Subcutaneous adipose tissue (tissue), 4 donors: ENCODE measurements around the gene ANTKMT. TPM values are rescaled to one million over a fixed set of nuclear protein-coding genes. Genes with fewer than 3 reads are reported as not detected.

Source experiments
- total RNA-seq, 4 donors: library from RNA; depleted of rRNA; stranded (reverse); fragments of >200 nt; gene quantifications; one replicate each; pipeline ENCODE4 v1.1.0, GENCODE V29; 2016
- TF ChIP-seq, protein P1 (sequence below): fragments of 450-650 bp; IDR thresholded peaks from one replicate; pipeline ENCODE4 v1.5.1; 2016; ENCODE audit warnings: low read depth, mild to moderate bottlenecking, control low read depth, antibody characterized with exemption, moderate library complexity

Gene ANTKMT
- total RNA-seq, 4 donors from 2014 or later, result 12.6 to 55.6 (median 23.7) TPM

DNA sequence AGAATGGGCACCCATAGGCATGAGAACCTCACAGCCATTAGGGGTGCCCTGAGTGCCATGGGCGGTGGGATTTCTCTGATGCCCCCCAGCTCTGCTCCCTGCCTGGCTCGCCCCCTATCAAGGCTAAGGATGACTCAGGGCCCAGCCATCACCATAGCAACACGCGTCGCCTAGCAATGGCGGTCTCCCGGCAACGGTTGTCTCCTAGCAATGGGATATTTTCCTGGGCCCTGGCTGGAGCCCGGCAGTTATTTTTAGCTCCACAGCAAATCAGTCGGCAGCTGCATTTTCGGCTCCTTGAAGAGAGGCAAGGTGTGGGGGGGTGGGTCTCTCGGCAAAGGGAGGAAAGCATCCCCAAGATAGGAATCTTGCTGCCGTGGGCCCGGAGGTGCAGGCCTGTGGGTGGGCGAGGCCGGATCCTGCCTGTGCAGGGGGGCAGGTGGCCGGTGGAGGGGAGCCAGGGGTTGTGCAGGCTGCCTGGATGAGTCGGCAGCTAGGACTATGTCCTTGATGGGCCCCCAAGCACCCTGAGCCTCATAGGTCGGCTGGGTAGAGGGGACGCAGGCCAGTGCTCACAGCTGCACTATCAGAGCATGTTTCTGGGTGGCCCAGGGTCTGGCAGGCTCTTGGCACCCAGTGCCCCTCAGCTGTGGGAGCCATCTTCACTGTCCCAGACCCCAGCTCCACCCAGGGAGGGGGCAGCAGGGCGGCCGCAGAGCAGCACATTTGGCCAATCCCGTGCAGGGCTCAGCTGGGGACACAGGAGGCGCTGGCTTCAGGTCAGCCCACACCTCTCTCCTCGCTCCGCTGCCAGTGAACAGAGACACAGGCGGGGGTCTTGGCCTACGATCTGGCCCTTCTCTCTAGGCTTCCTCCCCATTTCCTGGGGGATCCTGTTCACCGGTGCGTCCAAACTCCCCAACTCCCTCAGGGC lies 11.1 kb upstream of the ANTKMT start:
- TF ChIP-seq, protein P1, sequence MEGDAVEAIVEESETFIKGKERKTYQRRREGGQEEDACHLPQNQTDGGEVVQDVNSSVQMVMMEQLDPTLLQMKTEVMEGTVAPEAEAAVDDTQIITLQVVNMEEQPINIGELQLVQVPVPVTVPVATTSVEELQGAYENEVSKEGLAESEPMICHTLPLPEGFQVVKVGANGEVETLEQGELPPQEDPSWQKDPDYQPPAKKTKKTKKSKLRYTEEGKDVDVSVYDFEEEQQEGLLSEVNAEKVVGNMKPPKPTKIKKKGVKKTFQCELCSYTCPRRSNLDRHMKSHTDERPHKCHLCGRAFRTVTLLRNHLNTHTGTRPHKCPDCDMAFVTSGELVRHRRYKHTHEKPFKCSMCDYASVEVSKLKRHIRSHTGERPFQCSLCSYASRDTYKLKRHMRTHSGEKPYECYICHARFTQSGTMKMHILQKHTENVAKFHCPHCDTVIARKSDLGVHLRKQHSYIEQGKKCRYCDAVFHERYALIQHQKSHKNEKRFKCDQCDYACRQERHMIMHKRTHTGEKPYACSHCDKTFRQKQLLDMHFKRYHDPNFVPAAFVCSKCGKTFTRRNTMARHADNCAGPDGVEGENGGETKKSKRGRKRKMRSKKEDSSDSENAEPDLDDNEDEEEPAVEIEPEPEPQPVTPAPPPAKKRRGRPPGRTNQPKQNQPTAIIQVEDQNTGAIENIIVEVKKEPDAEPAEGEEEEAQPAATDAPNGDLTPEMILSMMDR, result no peak

DNA sequence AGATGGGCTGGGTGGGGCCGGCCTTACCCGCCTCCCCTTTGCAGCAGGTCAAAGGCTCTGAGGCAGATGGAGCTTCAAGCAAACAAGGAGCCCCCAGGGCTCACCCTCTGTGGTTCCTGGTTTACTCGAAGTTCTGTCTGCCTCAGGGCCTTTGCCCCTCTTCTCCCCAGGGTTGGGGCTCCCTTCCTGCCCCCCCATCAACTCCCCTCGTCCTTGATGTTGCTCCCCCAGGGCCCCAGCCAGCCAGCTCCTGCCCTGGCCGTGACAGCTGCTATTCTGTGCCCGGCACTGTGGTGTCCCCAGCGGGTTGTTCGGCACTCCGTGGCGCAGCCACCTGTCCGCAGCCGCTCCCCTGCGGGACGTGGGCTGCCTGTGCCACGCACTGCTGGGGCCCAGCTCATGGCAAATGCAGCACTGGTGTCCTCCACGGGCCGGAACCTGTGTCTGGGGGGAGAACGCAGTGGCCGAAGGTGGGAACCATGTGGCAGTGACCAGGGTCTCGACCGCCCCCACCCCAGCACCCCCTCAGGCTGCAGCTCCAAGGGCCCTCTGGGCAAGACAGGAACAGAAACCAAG lies 10.4 kb upstream of the ANTKMT start:
- TF ChIP-seq, protein P1, result no peak

DNA sequence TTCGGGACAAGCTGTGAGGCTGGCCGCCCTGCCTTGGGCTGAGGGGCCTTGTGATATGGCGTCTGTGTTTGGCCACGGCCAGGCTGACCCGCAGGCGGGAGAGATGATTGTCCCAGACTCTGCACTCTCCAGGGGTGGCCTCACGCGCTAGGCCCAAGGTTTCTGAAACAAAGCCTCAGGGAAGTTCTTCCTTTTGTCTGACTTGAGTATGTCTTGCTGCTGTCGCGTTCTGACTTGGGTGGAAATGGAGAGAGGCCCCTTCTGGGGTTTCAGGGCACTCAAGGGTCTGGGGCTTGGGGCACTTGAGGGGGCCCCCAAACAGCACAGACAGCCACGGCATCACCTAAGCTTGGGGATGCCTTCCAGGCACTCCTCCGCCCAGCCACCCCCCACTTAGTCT lies 9.9 kb upstream of the ANTKMT start:
- TF ChIP-seq, protein P1, result no peak

DNA sequence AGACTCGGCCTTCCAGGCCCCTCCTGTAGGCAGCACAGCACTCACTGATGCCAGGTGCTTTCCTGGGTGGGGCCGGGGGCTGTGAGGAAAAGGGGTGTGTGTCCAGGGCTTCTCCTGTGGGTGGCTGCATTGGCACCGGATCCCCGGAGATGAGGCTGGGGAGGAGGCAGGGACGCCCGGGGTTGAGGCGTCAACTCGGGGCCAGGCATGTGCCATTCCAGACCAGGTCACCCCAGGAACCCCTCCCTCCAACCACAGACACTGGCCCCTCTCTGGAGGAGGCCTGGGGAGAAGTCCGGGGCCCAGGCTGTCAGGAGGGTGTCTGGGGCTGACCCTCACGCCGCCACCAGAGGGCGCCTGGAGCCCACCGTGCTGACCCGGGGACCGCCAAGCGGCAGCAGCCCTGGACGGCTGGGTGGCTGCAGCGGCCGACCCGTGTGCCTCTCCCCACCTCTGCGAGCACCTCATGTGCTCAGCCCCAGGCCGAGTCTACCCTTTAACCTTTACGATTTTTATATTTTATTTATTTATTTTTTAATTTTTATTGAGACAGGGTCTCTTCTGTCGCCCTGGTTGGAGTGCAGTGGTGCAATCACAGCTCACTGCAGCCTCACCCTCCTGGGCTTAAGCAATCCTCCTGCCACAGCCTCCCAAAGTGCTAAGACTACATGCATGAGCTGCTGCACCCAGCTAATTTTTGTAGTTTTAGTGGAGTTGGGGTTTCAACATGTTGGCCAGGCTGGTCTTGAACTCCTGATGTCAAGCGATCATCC lies 9.2 kb upstream of the ANTKMT start:
- TF ChIP-seq, protein P1, result no peak

DNA sequence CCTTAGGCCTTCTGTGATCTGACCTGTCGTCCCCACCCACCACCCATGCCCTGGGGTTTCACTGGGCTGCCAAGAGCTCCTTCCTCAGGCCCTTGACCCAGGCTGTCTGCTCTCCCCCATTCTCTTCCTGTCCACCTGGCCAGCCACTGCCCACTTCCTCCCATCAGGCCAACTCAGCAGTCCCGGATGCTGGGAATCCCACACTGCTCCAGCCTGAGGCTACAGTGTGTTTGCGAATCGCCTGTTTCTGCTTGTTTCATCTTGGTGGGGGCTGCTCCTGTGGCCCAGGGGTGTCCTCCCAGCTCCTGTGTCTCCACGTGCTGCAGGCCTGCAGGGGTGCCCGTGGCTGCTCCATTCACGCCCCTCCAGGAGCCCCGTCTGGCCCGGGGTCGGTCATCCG lies 6.9 kb upstream of the ANTKMT start:
- TF ChIP-seq, protein P1, result no peak

DNA sequence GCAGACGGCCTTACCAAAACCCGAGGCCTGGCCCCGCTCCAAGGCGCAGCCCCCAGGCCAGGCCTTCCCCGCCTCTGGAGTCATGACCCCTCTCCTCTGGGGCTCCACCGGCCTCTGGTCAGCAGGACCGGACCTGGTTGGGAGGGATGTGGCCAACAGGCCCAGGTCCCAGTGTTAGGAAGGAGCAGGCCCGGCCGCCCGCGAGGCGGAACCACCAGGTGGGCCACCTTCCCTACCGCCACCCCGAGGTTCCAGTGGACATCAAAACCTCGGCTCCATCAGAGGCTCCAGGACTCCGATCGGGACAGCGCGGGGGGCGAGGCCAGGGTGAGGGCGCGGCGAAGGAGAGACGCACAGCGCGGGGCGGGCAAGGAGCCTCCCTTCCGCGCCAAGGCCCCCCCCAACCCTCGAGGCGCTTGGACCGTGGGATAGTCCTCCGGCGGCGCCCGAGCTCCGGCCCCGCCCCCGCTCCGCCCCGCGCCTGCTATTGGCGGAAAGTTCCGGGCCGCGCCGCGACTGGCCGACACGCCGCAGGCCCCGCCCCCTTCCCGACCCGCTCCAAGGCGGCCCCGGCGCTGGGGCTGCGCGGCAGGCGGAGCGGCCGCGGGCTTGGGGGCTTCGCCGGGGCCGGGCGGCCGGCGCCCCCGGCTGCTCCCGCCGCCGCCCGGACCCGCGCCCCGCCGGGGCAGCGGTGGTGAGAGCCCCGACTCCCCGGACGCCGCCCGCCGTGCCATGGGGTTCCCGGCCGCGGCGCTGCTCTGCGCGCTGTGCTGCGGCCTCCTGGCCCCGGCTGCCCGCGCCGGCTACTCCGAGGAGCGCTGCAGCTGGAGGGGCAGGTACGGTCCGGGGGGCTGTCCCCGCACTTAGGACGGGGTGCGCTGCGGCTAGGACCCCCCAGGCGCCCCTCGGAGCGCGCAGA lies 6.1 kb upstream of the ANTKMT start, which contains the start of gene METRN:
Gene METRN, plus strand, starts transcription at position 561 of the 919 bp plus-strand sequence. Its CDS starts 172 bp downstream, at position 733.
- TF ChIP-seq, protein P1, result no peak
